ENCODE data around the gene CREB3L2. TPM values are rescaled to one million over a fixed set of nuclear protein-coding genes. Genes with fewer than 3 reads are reported as not detected.
A peak's percentile ranks its signal among the peaks of the same experiment; 100 is the strongest.

The CREB3L2 gene
- total RNA-seq, 1 donor = 28.6 TPM

DNA sequence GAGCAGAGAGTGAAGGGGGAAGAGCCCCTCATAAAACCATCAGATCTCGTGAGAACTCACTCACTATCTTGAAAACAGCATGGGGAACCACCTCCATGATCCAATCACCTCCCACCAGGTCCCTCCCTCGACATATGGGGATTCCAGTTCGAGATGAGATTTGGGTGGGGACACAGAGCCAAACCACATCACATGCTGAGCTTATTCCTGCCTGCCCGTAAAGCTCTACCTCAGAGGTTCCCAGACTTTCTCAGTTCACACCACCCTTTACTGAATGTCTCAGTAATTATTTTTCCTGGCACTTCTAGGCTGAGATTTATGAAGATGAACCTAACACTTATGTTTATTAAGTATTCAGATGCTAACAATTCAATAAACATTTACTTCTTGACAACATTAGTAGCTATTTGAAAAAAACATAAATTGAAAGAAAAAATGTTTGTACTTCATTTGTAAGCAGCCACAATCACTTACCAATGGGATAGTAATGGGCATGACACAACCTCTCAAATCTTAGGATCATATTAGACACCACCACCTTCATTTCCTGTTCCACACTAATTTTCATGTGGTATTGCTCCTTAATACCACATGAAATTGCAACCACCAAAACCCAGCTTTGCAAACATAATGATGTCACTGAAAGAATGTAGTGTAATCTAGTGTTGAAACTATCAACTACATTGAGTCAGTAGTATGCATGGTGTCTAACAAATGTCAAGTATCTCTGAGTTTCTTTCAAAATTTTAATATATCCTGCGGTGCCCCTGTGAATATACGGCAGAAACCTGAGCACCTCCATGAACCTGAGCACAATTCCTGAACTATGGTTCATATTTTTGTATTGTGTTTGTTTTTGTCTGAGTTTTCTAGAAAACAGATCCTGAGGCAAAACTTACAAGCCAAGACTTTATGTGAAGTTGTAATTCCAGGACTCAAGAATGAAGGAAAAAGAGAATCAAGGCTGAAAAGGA is 150.6 kb downstream of the CREB3L2 start:
- Histone ChIP-seq H3K79me2 (ENCODE audit: insufficient read depth, low read length) (peaks cover 3% of the 10 kb centered on the region), H3K9me3 (ENCODE audit: low read depth, low read length) (no peaks in the 10 kb centered on the region), H3K4me2 (ENCODE audit: insufficient read depth, low read length) (peak overlapping the region; percentile 2), H4K20me1 (ENCODE audit: insufficient read depth, low read length) (no peaks in the 10 kb centered on the region), H3K4me1 (ENCODE audit: insufficient read depth, low read length) (peaks cover 29% of the 10 kb centered on the region), H3K27ac (ENCODE audit: low read depth, low read length) (peak overlapping the region; percentile 88), H3K27me3 (ENCODE audit: insufficient read depth, low read length) (no peaks in the 10 kb centered on the region), H3K4me3 (ENCODE audit: insufficient read depth, low read length) (no peak overlapping the region), H2AFZ (ENCODE audit: low read length) (no peak overlapping the region), H3K36me3 (ENCODE audit: insufficient read depth, low read length) (peaks cover 18% of the 10 kb centered on the region)
- TF ChIP-seq, protein P1, sequence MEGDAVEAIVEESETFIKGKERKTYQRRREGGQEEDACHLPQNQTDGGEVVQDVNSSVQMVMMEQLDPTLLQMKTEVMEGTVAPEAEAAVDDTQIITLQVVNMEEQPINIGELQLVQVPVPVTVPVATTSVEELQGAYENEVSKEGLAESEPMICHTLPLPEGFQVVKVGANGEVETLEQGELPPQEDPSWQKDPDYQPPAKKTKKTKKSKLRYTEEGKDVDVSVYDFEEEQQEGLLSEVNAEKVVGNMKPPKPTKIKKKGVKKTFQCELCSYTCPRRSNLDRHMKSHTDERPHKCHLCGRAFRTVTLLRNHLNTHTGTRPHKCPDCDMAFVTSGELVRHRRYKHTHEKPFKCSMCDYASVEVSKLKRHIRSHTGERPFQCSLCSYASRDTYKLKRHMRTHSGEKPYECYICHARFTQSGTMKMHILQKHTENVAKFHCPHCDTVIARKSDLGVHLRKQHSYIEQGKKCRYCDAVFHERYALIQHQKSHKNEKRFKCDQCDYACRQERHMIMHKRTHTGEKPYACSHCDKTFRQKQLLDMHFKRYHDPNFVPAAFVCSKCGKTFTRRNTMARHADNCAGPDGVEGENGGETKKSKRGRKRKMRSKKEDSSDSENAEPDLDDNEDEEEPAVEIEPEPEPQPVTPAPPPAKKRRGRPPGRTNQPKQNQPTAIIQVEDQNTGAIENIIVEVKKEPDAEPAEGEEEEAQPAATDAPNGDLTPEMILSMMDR (IDR thresholded peaks at IDR 0.05; ENCODE audit: extremely low read depth, low read depth, low read length) = no peak
- DNase-seq (ENCODE audit: insufficient read length, low spot score, missing footprints) = no peak

DNA sequence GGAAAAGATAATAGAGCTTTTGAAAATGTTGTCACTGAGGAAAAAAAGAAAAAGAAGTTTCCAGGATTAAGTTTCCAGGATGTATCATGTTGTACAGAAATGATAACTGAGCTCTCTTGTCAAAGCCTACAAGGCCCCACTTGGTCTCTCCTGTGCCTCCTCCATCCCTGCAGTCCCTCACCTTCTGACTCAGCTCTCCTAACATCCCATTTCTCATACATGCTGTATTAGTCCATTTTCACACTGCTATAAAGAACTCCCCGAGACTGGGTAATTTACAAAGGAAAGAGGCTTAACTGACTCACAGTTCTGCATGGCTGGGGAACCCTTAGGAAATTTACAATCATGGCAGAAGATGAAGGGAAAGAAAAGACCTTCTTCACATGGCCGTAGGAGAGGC is 151.3 kb downstream of the CREB3L2 start:
- Histone ChIP-seq H3K27me3 (ENCODE audit: insufficient read depth, low read length) (no peaks in the 10 kb centered on the region), H2AFZ (ENCODE audit: low read length) (no peak overlapping the region), H4K20me1 (ENCODE audit: insufficient read depth, low read length) (no peaks in the 10 kb centered on the region), H3K27ac (ENCODE audit: low read depth, low read length) (peak overlapping the region; percentile 88), H3K4me3 (ENCODE audit: insufficient read depth, low read length) (no peak overlapping the region), H3K79me2 (ENCODE audit: insufficient read depth, low read length) (peaks cover 10% of the 10 kb centered on the region), H3K9me3 (ENCODE audit: low read depth, low read length) (no peaks in the 10 kb centered on the region), H3K36me3 (ENCODE audit: insufficient read depth, low read length) (peaks cover 18% of the 10 kb centered on the region), H3K4me1 (ENCODE audit: insufficient read depth, low read length) (peaks cover 36% of the 10 kb centered on the region), H3K4me2 (ENCODE audit: insufficient read depth, low read length) (peak overlapping the region; percentile 2)
- DNase-seq (ENCODE audit: insufficient read length, low spot score, missing footprints) = peak; percentile 46
- TF ChIP-seq, protein P1 (IDR thresholded peaks at IDR 0.05; ENCODE audit: extremely low read depth, low read depth, low read length) = no peak

DNA sequence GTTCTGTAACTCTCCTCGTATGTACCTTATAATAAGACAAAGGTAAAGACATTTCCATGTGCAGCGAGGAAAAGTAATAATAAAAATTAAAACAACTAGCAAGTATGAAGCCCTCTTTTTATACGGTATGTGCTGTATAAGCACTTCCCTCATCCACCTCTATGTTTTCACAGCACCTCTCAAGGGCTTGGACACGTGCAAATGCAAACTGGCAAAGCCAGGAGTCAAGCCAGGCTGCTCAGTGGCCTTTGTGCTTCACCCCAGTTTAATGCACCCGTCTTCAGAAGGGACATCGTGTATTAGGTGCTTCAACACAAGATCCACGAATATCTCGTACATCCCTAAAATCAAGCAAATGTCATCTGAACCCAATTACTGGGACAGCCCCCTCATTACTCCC is 153.8 kb downstream of the CREB3L2 start:
- Histone ChIP-seq H3K9me3 (ENCODE audit: low read depth, low read length) (no peaks in the 10 kb centered on the region), H3K79me2 (ENCODE audit: insufficient read depth, low read length) (peaks cover 35% of the 10 kb centered on the region), H3K4me1 (ENCODE audit: insufficient read depth, low read length) (peaks cover 42% of the 10 kb centered on the region), H3K36me3 (ENCODE audit: insufficient read depth, low read length) (peaks cover 15% of the 10 kb centered on the region), H2AFZ (ENCODE audit: low read length) (no peak overlapping the region), H3K27ac (ENCODE audit: low read depth, low read length) (peak overlapping the region; percentile 57), H4K20me1 (ENCODE audit: insufficient read depth, low read length) (no peaks in the 10 kb centered on the region), H3K4me3 (ENCODE audit: insufficient read depth, low read length) (no peak overlapping the region), H3K27me3 (ENCODE audit: insufficient read depth, low read length) (no peaks in the 10 kb centered on the region), H3K4me2 (ENCODE audit: insufficient read depth, low read length) (peak overlapping the region; percentile 79)
- TF ChIP-seq, protein P1 (IDR thresholded peaks at IDR 0.05; ENCODE audit: extremely low read depth, low read depth, low read length) = no peak
- peak; percentile 15 for DNase-seq (ENCODE audit: insufficient read length, low spot score, missing footprints)

DNA sequence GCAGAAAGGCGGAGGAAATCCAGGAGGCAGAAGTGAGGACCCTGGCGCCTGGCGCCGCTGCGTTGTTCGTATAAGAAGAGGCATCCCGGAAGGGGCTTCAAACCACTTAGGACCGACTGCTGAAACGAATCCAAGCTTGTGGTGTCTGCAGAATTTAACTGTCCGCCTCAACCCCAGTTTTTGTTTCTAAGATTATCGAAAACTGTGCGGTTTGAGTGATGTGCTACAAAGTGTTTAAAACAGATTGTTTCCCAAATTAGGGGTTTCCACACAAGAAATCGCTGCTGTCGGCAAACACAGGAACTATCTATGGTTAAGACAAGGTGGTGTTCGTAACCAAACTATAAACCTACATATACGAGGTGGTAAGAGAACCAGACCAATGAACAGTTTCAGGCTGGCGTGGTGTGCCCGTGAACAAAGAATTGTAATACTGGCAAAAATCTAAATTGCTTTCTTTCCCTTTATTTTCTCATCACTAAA is 154.3 kb downstream of the CREB3L2 start:
- Histone ChIP-seq H3K9me3 (ENCODE audit: low read depth, low read length) (no peaks in the 10 kb centered on the region), H3K4me1 (ENCODE audit: insufficient read depth, low read length) (peaks cover 42% of the 10 kb centered on the region), H2AFZ (ENCODE audit: low read length) (peak overlapping the region; percentile 62), H4K20me1 (ENCODE audit: insufficient read depth, low read length) (no peaks in the 10 kb centered on the region), H3K79me2 (ENCODE audit: insufficient read depth, low read length) (peaks cover 39% of the 10 kb centered on the region), H3K4me3 (ENCODE audit: insufficient read depth, low read length) (peak overlapping the region; percentile 75), H3K27ac (ENCODE audit: low read depth, low read length) (peak overlapping the region; percentile 57), H3K27me3 (ENCODE audit: insufficient read depth, low read length) (no peaks in the 10 kb centered on the region), H3K4me2 (ENCODE audit: insufficient read depth, low read length) (peak overlapping the region; percentile 79), H3K36me3 (ENCODE audit: insufficient read depth, low read length) (peaks cover 19% of the 10 kb centered on the region)
- TF ChIP-seq, protein P1 (IDR thresholded peaks at IDR 0.05; ENCODE audit: extremely low read depth, low read depth, low read length) = no peak
- DNase-seq (ENCODE audit: insufficient read length, low spot score, missing footprints) = peak; percentile 84
